GM12878 (cell line): Measurements from ENCODE around the gene SPCS2. TPM values are rescaled to one million over a fixed set of nuclear protein-coding genes. Genes with fewer than 3 reads are reported as not detected.

Experiments used
- BMI1 ChIP-seq: fragments of 450-650 bp; IDR thresholded peaks from 2 replicates; pipeline ENCODE4 v1.6.1; 2016; ENCODE audit warnings: mild to moderate bottlenecking, moderate library complexity, borderline replicate concordance
- CREM ChIP-seq: IDR thresholded peaks from 2 replicates; pipeline ENCODE4 v1.6.1; 2014; ENCODE audit warnings: antibody characterized with exemption, low read depth
- E2F8 ChIP-seq: fragments of 450-650 bp; IDR thresholded peaks from 2 replicates; pipeline ENCODE4 v1.6.1; 2018; ENCODE audit warnings: mild to moderate bottlenecking, low read depth, moderate library complexity; ENCODE audit not compliant: partially characterized antibody
- ESRRA ChIP-seq: IDR thresholded peaks from 2 replicates; pipeline ENCODE4 v1.6.1; 2012; ENCODE audit warnings: mild to moderate bottlenecking, low read length, improper control_type of control experiment
- HDAC6 ChIP-seq: fragments of 200-600 bp; sonication (generic); IDR thresholded peaks from one replicate; pipeline ENCODE4 v1.8.0; 2017; ENCODE audit warnings: antibody characterized with exemption; ENCODE audit not compliant: unreplicated experiment
- JUNB ChIP-seq: IDR thresholded peaks from 2 replicates; pipeline ENCODE4 v1.6.1; 2016; ENCODE audit warnings: antibody characterized with exemption, mild to moderate bottlenecking
- MAX ChIP-seq: IDR thresholded peaks from 2 replicates; pipeline ENCODE4 v1.6.1; 2012; ENCODE audit warnings: low read depth, low read length, improper control_type of control experiment
- MTA2 ChIP-seq: fragments of 450-650 bp; IDR thresholded peaks from 2 replicates; pipeline ENCODE4 v1.6.1; 2016; ENCODE audit warnings: low read depth, mild to moderate bottlenecking, moderate library complexity
- NFIC ChIP-seq: IDR thresholded peaks from 2 replicates; pipeline ENCODE4 v1.6.1; 2012; ENCODE audit warnings: low read depth, mild to moderate bottlenecking, inconsistent platforms, low read length, moderate library complexity
- NFYA ChIP-seq: IDR thresholded peaks from 2 replicates; pipeline ENCODE4 v1.6.1; 2011; ENCODE audit warnings: low read depth, mild to moderate bottlenecking, low read length, improper control_type of control experiment, borderline replicate concordance
- PAX8 ChIP-seq: fragments of 450-650 bp; IDR thresholded peaks from 2 replicates; pipeline ENCODE4 v1.6.1; 2017; ENCODE audit warnings: mild to moderate bottlenecking, moderate library complexity
- RELA ChIP-seq: fragments of 450-650 bp; IDR thresholded peaks from 2 replicates; pipeline ENCODE4 v1.8.0; 2014; ENCODE audit warnings: borderline replicate concordance; ENCODE audit not compliant: partially characterized antibody
- RELB ChIP-seq: fragments of 450-650 bp; IDR thresholded peaks from 2 replicates; pipeline ENCODE4 v1.6.1; 2017; ENCODE audit warnings: low read depth, mild to moderate bottlenecking, moderate library complexity
- REST ChIP-seq: IDR thresholded peaks from 2 replicates; pipeline ENCODE4 v1.6.1; 2012; ENCODE audit warnings: mild to moderate bottlenecking, low read depth, low read length
- SMARCA5 ChIP-seq: fragments of 450-650 bp; IDR thresholded peaks from 2 replicates; pipeline ENCODE4 v1.6.1; 2017; ENCODE audit warnings: mild to moderate bottlenecking
- SREBF1 ChIP-seq: IDR thresholded peaks from 2 replicates; pipeline ENCODE4 v1.6.1; 2012; ENCODE audit warnings: mild to moderate bottlenecking, low read length
- TBL1XR1 ChIP-seq: IDR thresholded peaks from 2 replicates; pipeline ENCODE4 v1.6.1; 2012; ENCODE audit warnings: low read depth, low read length, improper control_type of control experiment
- TCF12 ChIP-seq: IDR thresholded peaks from 2 replicates; pipeline ENCODE4 v1.6.1; 2011; ENCODE audit warnings: low read depth, mild to moderate bottlenecking, low read length
- USF2 ChIP-seq: IDR thresholded peaks from 2 replicates; pipeline ENCODE4 v1.6.1; 2011; ENCODE audit warnings: low read depth, low read length, improper control_type of control experiment, borderline replicate concordance
- ZBED1 ChIP-seq: IDR thresholded peaks from 2 replicates; pipeline ENCODE4 v1.6.1; 2016; ENCODE audit warnings: borderline replicate concordance
- ZNF274 ChIP-seq: IDR thresholded peaks from one replicate; pipeline ENCODE4 v1.8.0; 2011; ENCODE audit not compliant: insufficient read length, insufficient read depth
- polyA plus RNA-seq, 11 experiments: library from polyadenylated mRNA; depleted of rRNA in 4 of 11; unstranded in 6 of 11; stranded (reverse) in 5 of 11; fragments of >200 nt; fragmentation: Nextera tagmentation in 4 of 11; fragmentation: Illumina TruSeq in 1 of 11; extraction: Ambion mirVana in 4 of 11; extraction: Trizol in 1 of 11; gene quantifications; 1 replicate in 1 of 11; 2 replicates in 10 of 11; pipeline versions ENCODE4 v1.2.1 to v1.2.3, GENCODE V29; 2011 to 2016; ENCODE audit warnings: inconsistent platforms in 2 of 11, missing spikeins in 2 of 11, low read depth in 1 of 11
- total RNA-seq, 4 experiments: library from RNA; depleted of rRNA in 3 of 4; stranded (reverse); fragments of >200 nt in 3 of 4; fragmentation: Illumina TruSeq in 1 of 4; extraction: Trizol in 1 of 4; gene quantifications; 2 replicates each; pipeline versions ENCODE4 v1.2.1 to v1.2.3, GENCODE V29; 2013 to 2021

Gene SPCS2
- total and polyA plus RNA-seq, 10 of the 15 experiments (the other 5 are each of a cell fraction or from before 2014, with no cell fraction given): 40.7 to 661 (median 192) TPM

- TF ChIP-seq SREBF1 (no peak), SMARCA5 (peak; percentile 24; the same call in 1 of the 2 replicates), TBL1XR1 (no peak), TCF12 (peak; percentile 19; the same call in 1 of the 2 replicates), HDAC6 (no peak), ZBED1 (no peak), ZNF274 (no peak), E2F8 (no peak), BMI1 (no peak), ESRRA (no peak), RELB (no peak), NFIC (no peak), PAX8 (no peak), RELA (no peak), REST (no peak), JUNB (no peak), CREM (peak; percentile 42; the same call in 1 of the 2 replicates), MAX (peak; percentile 63; the same call in 1 of the 2 replicates), NFYA (no peak), USF2 (no peak), MTA2 (peak; percentile 7; the same call in 1 of the 2 replicates)
Observed at GRCh38 chr11:74988541-74989259, 39.6 kb downstream of the SPCS2 start, which contains the start of gene NEU3 (continued).
